WERI-Rb-1 (cell line): ENCODE measurements around the gene MYB.

ENCODE experiments used
- DNase-seq: peaks from one replicate; pipeline ENCODE4 v3.0.0-alpha.2; 2020
- H3K27ac ChIP-seq: fragments of 250-450 bp; sonication (Bioruptor Pico); 2 replicates; pipeline ENCODE4 v1.5.1; 2020; ENCODE audit warnings: mild to moderate bottlenecking, moderate library complexity
- H3K27me3 ChIP-seq: fragments of 250-450 bp; sonication (Bioruptor Pico); 2 replicates; pipeline ENCODE4 v1.5.1; 2021; ENCODE audit warnings: mild to moderate bottlenecking, low read depth, moderate library complexity; ENCODE audit not compliant: insufficient read depth, severe bottlenecking
- H3K36me3 ChIP-seq: fragments of 250-450 bp; sonication (Bioruptor Pico); 2 replicates; pipeline ENCODE4 v1.5.1; 2020; ENCODE audit warnings: mild to moderate bottlenecking, moderate library complexity
- H3K4me3 ChIP-seq: 2 replicates; pipeline ENCODE4 v1.5.1; 2011; ENCODE audit warnings: low read depth, mild to moderate bottlenecking, control low read depth, low read length
- H3K9me3 ChIP-seq: fragments of 250-450 bp; sonication (Bioruptor Pico); 2 replicates; pipeline ENCODE4 v1.5.1; 2021; ENCODE audit warnings: mild to moderate bottlenecking, moderate library complexity; ENCODE audit not compliant: severe bottlenecking
- TF ChIP-seq, protein P1 (sequence below): IDR thresholded peaks from 2 replicates; pipeline ENCODE4 v1.5.1; 2011; ENCODE audit warnings: low read depth, mild to moderate bottlenecking, control low read depth, inconsistent platforms, low read length

Gene MYB

DNA sequence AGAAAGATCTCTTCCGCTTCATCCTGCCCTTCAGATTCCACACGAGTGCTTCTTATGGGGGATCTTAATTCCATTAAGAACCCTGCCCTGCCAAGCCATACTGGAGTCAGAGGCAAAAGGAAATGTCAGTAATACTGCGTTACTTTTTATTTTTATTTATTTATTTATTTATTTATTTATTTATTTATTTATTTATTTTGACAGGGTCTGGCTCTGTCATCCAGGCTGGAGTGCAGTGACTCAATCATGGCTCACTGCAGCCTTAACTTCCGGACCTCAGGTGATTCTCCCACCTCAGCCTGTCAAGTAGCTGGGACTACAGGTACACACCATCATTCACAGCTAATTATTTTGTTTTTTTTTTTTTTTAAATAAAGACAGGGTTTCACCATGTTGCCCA, 79.5 kb downstream of the MYB start:
- DNase-seq: no peak
- no peaks in the 10 kb centered on the region for H3K9me3 ChIP-seq
- H3K4me3 ChIP-seq: no peak overlapping the region
- no peak overlapping the region for H3K27ac ChIP-seq
- no peaks in the 10 kb centered on the region for H3K36me3 ChIP-seq
- TF ChIP-seq, protein P1, sequence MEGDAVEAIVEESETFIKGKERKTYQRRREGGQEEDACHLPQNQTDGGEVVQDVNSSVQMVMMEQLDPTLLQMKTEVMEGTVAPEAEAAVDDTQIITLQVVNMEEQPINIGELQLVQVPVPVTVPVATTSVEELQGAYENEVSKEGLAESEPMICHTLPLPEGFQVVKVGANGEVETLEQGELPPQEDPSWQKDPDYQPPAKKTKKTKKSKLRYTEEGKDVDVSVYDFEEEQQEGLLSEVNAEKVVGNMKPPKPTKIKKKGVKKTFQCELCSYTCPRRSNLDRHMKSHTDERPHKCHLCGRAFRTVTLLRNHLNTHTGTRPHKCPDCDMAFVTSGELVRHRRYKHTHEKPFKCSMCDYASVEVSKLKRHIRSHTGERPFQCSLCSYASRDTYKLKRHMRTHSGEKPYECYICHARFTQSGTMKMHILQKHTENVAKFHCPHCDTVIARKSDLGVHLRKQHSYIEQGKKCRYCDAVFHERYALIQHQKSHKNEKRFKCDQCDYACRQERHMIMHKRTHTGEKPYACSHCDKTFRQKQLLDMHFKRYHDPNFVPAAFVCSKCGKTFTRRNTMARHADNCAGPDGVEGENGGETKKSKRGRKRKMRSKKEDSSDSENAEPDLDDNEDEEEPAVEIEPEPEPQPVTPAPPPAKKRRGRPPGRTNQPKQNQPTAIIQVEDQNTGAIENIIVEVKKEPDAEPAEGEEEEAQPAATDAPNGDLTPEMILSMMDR: no peak
- no peaks in the 10 kb centered on the region for H3K27me3 ChIP-seq

DNA sequence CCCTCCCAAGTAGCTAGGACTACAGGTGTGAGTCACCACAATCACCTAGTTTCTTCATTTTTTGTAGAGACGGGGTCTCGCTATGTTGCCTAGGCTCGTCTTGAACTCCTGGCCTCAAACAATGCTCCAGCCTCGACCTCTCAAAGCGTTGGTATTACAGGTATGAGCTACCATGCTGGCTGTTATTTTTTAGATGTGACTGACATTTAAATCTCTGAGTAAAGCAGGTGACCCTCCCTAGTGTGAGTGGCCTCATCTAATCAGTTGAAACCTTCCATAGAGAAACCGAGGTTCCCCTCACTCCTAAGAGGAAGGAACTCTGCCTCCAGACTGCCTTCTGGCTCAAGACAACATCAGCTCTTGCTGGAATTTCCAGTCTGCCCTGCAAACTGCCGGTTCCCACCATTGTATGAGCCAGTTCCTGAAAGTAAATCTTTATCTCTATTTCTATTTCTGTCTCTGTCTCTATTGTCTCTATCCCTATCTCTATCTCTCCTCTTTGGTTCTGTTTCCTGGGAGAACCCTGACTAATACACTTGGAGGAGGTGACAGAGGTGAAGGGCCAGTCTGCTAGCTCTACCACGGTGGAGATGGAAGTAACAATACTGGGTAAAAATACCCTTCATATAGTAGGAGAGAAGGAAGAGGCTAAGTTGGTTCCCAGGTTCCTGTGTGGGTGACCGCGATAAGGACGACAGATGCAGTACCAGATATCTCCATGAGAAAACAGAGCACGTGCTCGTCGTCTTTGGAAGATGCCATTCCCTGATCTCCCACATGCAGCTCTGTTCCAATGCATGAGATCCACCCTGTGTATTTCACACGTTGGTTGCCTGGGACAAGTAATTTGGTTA, 81.0 kb downstream of the MYB start:
- H3K9me3 ChIP-seq: no peaks in the 10 kb centered on the region
- TF ChIP-seq, protein P1: no peak
- DNase-seq: no peak
- H3K4me3 ChIP-seq: no peak overlapping the region
- H3K27me3 ChIP-seq: no peaks in the 10 kb centered on the region
- no peaks in the 10 kb centered on the region for H3K36me3 ChIP-seq
- H3K27ac ChIP-seq: no peak overlapping the region

DNA sequence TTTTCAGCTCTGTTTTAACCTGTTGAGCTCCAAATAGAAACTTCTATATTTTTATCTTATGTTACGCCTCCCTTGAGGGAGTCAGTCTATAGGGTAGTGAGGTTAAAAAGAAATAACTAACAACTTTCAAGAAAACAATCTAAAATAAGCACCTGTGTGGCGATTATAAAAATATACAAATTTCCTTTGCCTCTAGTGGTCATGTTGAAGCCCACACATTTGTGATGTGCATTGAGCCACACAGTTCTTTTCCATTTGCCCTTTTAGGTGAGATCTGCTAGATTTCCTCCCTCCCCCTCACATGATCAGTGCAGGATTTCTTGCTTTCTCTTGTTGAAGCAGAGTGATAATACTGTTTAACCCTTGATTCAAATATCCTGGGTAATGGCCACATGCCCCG, 84.2 kb downstream of the MYB start:
- Histone ChIP-seq H3K36me3 (no peaks in the 10 kb centered on the region), H3K9me3 (no peaks in the 10 kb centered on the region), H3K27me3 (no peaks in the 10 kb centered on the region), H3K27ac (no peak overlapping the region), H3K4me3 (no peak overlapping the region)
- no peak for DNase-seq
- TF ChIP-seq, protein P1: no peak

DNA sequence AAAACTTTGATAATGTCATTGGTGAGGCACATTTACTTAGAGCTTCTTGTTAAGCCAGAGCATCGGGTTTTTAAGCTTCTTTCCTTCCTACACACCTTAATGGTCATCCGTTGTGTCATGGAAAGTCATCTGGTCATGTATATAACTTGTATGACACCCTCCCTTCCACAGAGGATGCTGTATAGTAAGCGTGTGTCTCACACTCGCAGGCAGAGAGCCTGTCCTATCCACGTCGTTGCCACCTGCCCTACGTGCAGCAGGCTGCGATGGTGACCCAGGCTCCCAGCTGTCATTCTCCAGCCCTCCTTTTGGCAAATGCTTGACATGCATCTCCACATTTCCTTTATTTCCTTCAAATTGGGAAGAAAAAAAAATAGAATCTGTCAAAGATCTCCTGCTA, 85.6 kb downstream of the MYB start:
- H3K27ac ChIP-seq: no peak overlapping the region
- no peaks in the 10 kb centered on the region for H3K36me3 ChIP-seq
- no peak for DNase-seq
- H3K4me3 ChIP-seq: no peak overlapping the region
- TF ChIP-seq, protein P1: no peak
- no peaks in the 10 kb centered on the region for H3K9me3 ChIP-seq
- H3K27me3 ChIP-seq: no peaks in the 10 kb centered on the region

DNA sequence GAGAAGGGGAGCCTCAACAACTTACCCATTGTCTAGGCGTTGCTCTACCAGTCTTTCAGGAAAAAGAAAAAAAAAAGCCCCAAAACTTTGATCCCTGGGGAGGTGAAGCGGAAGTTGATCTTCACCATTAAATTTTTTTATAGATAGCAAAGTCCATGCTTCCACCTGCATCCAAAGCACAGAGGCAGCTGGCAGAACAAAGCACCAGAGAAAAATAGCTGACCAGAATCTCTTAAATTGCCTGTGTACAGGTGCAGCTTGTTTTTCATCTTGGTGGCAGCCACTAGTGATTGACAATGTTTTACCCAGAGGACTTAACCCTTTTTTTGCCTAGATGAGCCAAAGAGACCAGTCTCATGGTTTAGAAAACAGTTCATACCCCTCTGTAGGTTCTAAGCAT, 86.0 kb downstream of the MYB start:
- H3K27me3 ChIP-seq: no peaks in the 10 kb centered on the region

More for the DNA sequence above, 86.0 kb downstream of the MYB start:
- no peak overlapping the region for H3K27ac ChIP-seq
- DNase-seq: no peak
- H3K9me3 ChIP-seq: no peaks in the 10 kb centered on the region
- TF ChIP-seq, protein P1: no peak
- no peaks in the 10 kb centered on the region for H3K36me3 ChIP-seq
- H3K4me3 ChIP-seq: no peak overlapping the region
